ENCODE measurements around the gene HAS3.

DNA sequence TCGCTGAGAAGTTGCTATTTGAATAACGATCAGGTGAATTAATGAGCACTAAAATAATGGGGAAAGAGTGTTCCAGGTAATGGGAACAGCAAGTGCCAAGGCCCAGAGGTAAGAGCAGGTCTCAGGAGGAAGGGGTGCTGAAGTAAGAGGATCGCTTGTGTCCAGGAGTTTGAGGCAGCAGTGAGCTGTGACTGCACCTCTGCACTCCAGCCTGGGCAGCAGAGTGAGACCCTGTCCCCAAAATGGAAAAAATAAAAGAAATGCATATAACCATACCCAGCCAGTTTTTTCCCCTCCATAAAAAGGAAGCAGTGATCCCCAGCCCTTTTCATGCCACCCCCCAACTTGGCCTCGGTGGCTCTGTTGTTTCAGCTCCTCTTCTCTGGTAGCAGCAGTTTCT is 16.8 kb upstream of the HAS3 start:
- TF ChIP-seq, protein P1, sequence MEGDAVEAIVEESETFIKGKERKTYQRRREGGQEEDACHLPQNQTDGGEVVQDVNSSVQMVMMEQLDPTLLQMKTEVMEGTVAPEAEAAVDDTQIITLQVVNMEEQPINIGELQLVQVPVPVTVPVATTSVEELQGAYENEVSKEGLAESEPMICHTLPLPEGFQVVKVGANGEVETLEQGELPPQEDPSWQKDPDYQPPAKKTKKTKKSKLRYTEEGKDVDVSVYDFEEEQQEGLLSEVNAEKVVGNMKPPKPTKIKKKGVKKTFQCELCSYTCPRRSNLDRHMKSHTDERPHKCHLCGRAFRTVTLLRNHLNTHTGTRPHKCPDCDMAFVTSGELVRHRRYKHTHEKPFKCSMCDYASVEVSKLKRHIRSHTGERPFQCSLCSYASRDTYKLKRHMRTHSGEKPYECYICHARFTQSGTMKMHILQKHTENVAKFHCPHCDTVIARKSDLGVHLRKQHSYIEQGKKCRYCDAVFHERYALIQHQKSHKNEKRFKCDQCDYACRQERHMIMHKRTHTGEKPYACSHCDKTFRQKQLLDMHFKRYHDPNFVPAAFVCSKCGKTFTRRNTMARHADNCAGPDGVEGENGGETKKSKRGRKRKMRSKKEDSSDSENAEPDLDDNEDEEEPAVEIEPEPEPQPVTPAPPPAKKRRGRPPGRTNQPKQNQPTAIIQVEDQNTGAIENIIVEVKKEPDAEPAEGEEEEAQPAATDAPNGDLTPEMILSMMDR (conservative IDR thresholded peaks at IDR 0.05; ENCODE audit: low read depth, low read length), result no peak
- TF ChIP-seq EZH2phosphoT487 (IDR thresholded peaks at IDR 0.05; ENCODE audit: borderline replicate concordance, low read length), result no peak

All from PC-3 (cell line).